GM20431 (cell line): ENCODE results near the gene RAE1.

Experiments used
- in situ Hi-C: fragments of 300-500 bp; cut with MseI, MboI; formaldehyde crosslinking; loops from one replicate; pipeline ENCODE4 v1.15.0; 2020; ENCODE audit warnings: low sequenced_read_pairs; ENCODE audit not compliant: unreplicated experiment

RAE1 gene

GRCh38 chr20:57364451-57364850, 13.4 kb downstream of the RAE1 start:
- in situ Hi-C loops: no loop called here

GRCh38 chr20:57369596-57369995, 18.5 kb downstream of the RAE1 start:
- in situ Hi-C loops: no loop called here

- in situ Hi-C loops: no loop called here
Observed at GRCh38 chr20:57370316-57370715, 19.3 kb downstream of the RAE1 start.

- in situ Hi-C loops: no loop called here
Observed at GRCh38 chr20:57371363-57371762, 20.3 kb downstream of the RAE1 start.

GRCh38 chr20:57372157-57372556, 21.1 kb downstream of the RAE1 start:
- in situ Hi-C loops: no loop called here

- in situ Hi-C loops: no loop called here
Observed at GRCh38 chr20:57372581-57373350, 21.7 kb downstream of the RAE1 start.

GRCh38 chr20:57374343-57374930, 23.4 kb downstream of the RAE1 start:
- in situ Hi-C loops: no loop called here

GRCh38 chr20:57374931-57375651, 24.0 kb downstream of the RAE1 start:
- in situ Hi-C loops: loop anchor here (25.0 kb wide), 1 partner anchor 837 kb away; no protein-coding TSS in a partner anchor

- in situ Hi-C loops: loop anchor here (25.0 kb wide), 1 partner anchor 837 kb away; no protein-coding TSS in a partner anchor
Observed at GRCh38 chr20:57375652-57376230, 24.7 kb downstream of the RAE1 start.

- in situ Hi-C loops: loop anchor here (25.0 kb wide), 1 partner anchor 835 kb away; no protein-coding TSS in a partner anchor
Observed at GRCh38 chr20:57377350-57377749, 26.3 kb downstream of the RAE1 start.

GRCh38 chr20:57378107-57378506, 27.1 kb downstream of the RAE1 start:
- in situ Hi-C loops: loop anchor here (25.0 kb wide), 1 partner anchor 834 kb away; no protein-coding TSS in a partner anchor

- in situ Hi-C loops: loop anchor here (25.0 kb wide), 1 partner anchor 834 kb away; no protein-coding TSS in a partner anchor
Observed at GRCh38 chr20:57378646-57379262, 27.7 kb downstream of the RAE1 start.

GRCh38 chr20:57379263-57379647, 28.2 kb downstream of the RAE1 start:
- in situ Hi-C loops: loop anchor here (25.0 kb wide), 1 partner anchor 833 kb away; no protein-coding TSS in a partner anchor

GRCh38 chr20:57380081-57380750, 29.2 kb downstream of the RAE1 start:
- in situ Hi-C loops: loop anchor here (10.0 to 25.0 kb wide), 2 partner anchors 115 to 832 kb away; no protein-coding TSS in a partner anchor

GRCh38 chr20:57381596-57382503, 30.8 kb downstream of the RAE1 start:
- in situ Hi-C loops: loop anchor here (10.0 to 25.0 kb wide), 2 partner anchors 113 to 830 kb away; no protein-coding TSS in a partner anchor

GRCh38 chr20:57382516-57382915, 31.5 kb downstream of the RAE1 start:
- in situ Hi-C loops: loop anchor here (10.0 to 25.0 kb wide), 2 partner anchors 112 to 830 kb away; no protein-coding TSS in a partner anchor

GRCh38 chr20:57383447-57384347, 32.6 kb downstream of the RAE1 start:
- in situ Hi-C loops: loop anchor here (10.0 to 25.0 kb wide), 2 partner anchors 111 to 829 kb away; no protein-coding TSS in a partner anchor
